Mucosa of descending colon (tissue), 3 donors: ENCODE measurements around the gene CELA3A. TPM values are rescaled to one million over a fixed set of nuclear protein-coding genes. Genes with fewer than 3 reads are reported as not detected.
A peak's percentile ranks its signal among the peaks of the same experiment; 100 is the strongest.

ENCODE experiments used
- ATAC-seq: fragments of 200-7000 bp; cut with Tn5 transposase; one replicate; pipeline ENCODE4 v1.9.1; 2020; ENCODE audit warnings: mild to moderate bottlenecking, moderate library complexity
- DNase-seq, 3 donors: peaks; one replicate each; pipeline ENCODE4 v3.0.0-alpha.2; 2020
- H3K36me3 ChIP-seq: fragments of 200-600 bp; one replicate; pipeline ENCODE4 v1.8.0; 2021; ENCODE audit warnings: low read depth, mild to moderate bottlenecking
- H3K4me1 ChIP-seq: fragments of 200-600 bp; one replicate; pipeline ENCODE4 v1.8.0; 2021; ENCODE audit warnings: low read depth, mild to moderate bottlenecking
- H3K4me3 ChIP-seq: fragments of 200-600 bp; one replicate; pipeline ENCODE4 v1.8.0; 2021; ENCODE audit warnings: mild to moderate bottlenecking
- H3K9me3 ChIP-seq: fragments of 200-600 bp; one replicate; pipeline ENCODE4 v1.8.0; 2021; ENCODE audit warnings: mild to moderate bottlenecking
- CTCF ChIP-seq: fragments of 200-600 bp; IDR thresholded peaks from one replicate; pipeline ENCODE4 v1.8.0; 2022; ENCODE audit warnings: antibody characterized with exemption, mild to moderate bottlenecking
- intact Hi-C, 2 donors: fragments of 100-400 bp; cut with DNase I in 1 of 2; cut with micrococcal nuclease in 1 of 2; formaldehyde crosslinking; loops; one replicate each; pipeline versions ENCODE4 v1.11.0 to v1.11.1; 2022; cut with DNase I, micrococcal nuclease
- long read RNA-seq, 2 donors: library from polyadenylated mRNA; unstranded; transcript quantifications; one replicate each; pipeline ENCODE4 v2.0.0, GENCODE V29; 2019 to 2021
- total RNA-seq, 3 donors: library from RNA; stranded (reverse); fragmentation: NEBNext Ultra II Directional in 2 of 3; extraction: Animal tissue kit (Norgen Biotek cat#: 25700) in 2 of 3; gene quantifications; one replicate each; pipeline versions ENCODE4 v1.2.1 to v1.2.4, GENCODE V29; 2021 to 2023
- donor health status: DM: no; HTN: no; CAD: no; lungs with moderate emphysema.
- donor health status: DM: no; HTN: no; CAD: no.
- donor health status: DM: no; HTN: yes; CAD: no.

Gene CELA3A, protein sequence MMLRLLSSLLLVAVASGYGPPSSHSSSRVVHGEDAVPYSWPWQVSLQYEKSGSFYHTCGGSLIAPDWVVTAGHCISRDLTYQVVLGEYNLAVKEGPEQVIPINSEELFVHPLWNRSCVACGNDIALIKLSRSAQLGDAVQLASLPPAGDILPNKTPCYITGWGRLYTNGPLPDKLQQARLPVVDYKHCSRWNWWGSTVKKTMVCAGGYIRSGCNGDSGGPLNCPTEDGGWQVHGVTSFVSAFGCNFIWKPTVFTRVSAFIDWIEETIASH
- total RNA-seq = 1 to 10 TPM in 1 of 3 donors, under 1 TPM in 1, not detected in 1; 0.65 to 1.0 TPM
- long read RNA-seq, donor 1 = 0 reads
- long read RNA-seq, donor 2 = 0 reads

DNA sequence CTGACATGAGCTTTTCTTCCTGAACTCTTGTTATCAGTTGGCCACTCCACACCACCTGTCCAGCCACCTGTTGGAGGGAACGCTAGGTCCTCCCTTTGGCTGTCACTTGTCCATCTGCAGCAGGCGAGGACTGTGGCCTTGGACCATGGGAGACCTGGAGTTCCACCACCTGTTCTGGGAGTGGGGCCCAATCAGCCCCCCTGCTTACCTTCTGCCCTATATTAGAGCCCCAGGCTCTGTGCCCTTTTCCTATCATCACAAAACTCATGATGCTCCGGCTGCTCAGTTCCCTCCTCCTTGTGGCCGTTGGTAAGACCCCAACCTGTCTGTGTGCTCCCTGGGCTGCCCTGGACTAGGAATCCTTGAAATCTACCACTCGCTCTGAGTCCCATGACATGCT, at the start of gene CELA3A:
Gene CELA3A (plus strand): TSS at position 249 of the 400 bp plus-strand sequence. CDS start 18 bp downstream, at position 267.
- no peaks in the 10 kb centered on the region for H3K9me3 ChIP-seq
- no peak within 1 kb of the TSS for H3K4me3 ChIP-seq
- H3K4me1 ChIP-seq = peaks cover 6% of the 10 kb centered on the region
- intact Hi-C loops = no loop called here
- DNase-seq (no peak), ATAC-seq (no peak)
- TF ChIP-seq CTCF = no peak
- no peaks in the 10 kb centered on the region for H3K36me3 ChIP-seq

DNA sequence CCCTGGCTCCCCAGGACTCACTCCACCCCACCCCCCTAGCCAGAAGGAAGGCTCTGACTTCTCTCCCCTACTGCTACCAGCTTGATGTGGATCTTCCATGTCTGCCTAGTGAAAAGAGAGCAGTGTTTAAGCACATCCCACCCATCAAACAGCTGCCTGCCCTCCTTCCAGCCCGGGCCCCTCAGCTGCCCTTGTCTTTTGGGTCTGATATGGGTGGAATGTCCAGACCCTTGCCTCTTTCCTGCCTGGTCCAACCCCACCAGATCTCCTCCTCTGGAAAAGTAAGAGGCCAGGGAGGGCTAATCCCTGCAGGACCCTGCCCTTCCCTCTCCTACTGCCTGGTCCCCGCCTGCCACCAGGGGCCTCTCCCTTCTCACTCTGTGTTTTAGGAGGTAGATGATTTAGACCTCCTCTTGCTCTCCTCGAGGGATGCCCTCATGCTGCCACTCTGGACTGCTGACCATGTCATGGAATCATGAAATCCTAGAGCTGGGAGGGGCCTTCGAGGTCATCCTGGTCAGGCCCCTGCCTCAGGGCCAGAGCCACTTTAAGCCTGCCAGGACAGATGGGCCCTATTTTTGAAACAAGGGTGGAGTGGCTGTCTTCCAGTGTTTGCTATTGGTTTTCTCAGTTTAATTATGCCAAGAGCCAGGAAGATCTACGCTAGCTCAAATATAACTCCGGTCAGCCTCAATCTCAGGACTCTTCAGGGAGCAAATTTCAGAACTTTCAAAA, 48.5 kb upstream of the CELA3A start:
- Histone ChIP-seq H3K4me1 (peaks cover 20% of the 10 kb centered on the region), H3K4me3 (no peak overlapping the region), H3K36me3 (no peaks in the 10 kb centered on the region), H3K9me3 (no peaks in the 10 kb centered on the region)
- ATAC-seq (no peak), DNase-seq (peak in 1 of 3 donors; percentile 8)
- intact Hi-C loops = no loop called here
- no peak for TF ChIP-seq CTCF

GRCh38 chr1:21955058-21955457, 46.4 kb upstream of the CELA3A start:
- H3K36me3 ChIP-seq = no peaks in the 10 kb centered on the region
- H3K9me3 ChIP-seq = no peaks in the 10 kb centered on the region
- peaks cover 20% of the 10 kb centered on the region for H3K4me1 ChIP-seq
- intact Hi-C loops = no loop called here
- H3K4me3 ChIP-seq = no peak overlapping the region
- no peak for TF ChIP-seq CTCF
- DNase-seq (peak in 1 of 3 donors; percentile 47), ATAC-seq (no peak)

GRCh38 chr1:21955501-21956281, 45.8 kb upstream of the CELA3A start:
- peaks cover 20% of the 10 kb centered on the region for H3K4me1 ChIP-seq
- H3K9me3 ChIP-seq = no peaks in the 10 kb centered on the region
- H3K4me3 ChIP-seq = no peak overlapping the region
- ATAC-seq = no peak
- TF ChIP-seq CTCF = no peak
- intact Hi-C loops = no loop called here
- no peaks in the 10 kb centered on the region for H3K36me3 ChIP-seq
- DNase-seq = peak in 1 of 3 donors; percentile 44

DNA sequence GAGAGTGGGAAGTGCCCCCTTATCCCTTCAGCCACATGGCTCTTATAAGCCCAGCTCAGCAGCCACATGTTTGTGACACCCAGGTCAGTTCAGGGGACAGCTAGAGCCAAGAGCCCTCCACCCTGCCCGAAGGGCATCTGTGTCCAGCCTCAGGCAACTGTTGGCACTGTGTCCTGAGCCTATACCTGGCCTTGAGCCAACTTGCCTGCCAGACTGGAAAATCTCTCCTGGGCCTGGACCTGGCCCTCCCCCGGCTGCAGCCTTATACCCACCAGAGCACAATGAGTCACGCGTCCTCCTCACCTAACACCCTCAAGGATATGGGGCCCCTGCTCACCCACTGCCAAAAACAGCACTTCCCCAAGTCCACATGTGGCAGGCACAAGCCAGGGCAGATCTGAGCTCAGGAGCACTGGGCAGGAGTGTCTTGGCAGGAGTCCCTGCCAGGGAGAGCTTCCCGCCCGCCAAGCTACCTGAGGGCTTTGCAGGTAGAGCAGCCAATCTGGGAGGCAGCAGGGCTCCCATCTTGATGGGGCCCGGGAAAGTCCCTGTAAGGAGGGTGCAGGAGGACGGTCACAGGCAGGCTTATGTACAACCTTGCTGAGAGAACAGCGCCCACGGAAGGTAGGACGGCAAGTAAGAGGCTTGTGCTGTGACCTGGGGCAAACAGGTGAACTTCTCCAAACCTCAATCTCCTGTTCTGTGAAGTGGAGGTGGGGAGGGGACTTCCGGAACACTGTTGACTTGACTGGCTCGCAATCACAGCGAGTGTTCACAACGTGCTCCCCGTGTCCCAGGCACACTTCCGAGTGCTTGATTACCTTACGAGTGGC, 44.5 kb upstream of the CELA3A start:
- TF ChIP-seq CTCF = no peak
- Histone ChIP-seq H3K4me1 (peaks cover 20% of the 10 kb centered on the region), H3K4me3 (no peak overlapping the region), H3K9me3 (no peaks in the 10 kb centered on the region), H3K36me3 (no peaks in the 10 kb centered on the region)
- DNase-seq (peak; percentile 73 to 81 (median 76)), ATAC-seq (peak; percentile 87)
- intact Hi-C loops = no loop called here
